Neural crest cell (in vitro differentiated cells): ENCODE data around the gene DNAH14. TPM values are rescaled to one million over a fixed set of nuclear protein-coding genes. Genes with fewer than 3 reads are reported as not detected.
"Not testable (repeated sequence)": the region's sequence is repeated elsewhere in the genome, so short reads cannot be mapped to it uniquely, and the experiment has no call there.

Source experiments
- DNase-seq: peaks from one replicate; pipeline ENCODE4 v3.0.0; 2021; ENCODE audit warnings: low read depth, mixed read lengths, low spot score
- H3K27ac Mint-ChIP-seq: one replicate; pipeline ENCODE4 v1.8.0; 2021; ENCODE audit warnings: mild to moderate bottlenecking, mixed read lengths; ENCODE audit not compliant: unreplicated experiment
- H3K27me3 Mint-ChIP-seq: 2 replicates; pipeline ENCODE4 v1.8.0; 2021; ENCODE audit warnings: low read depth, mild to moderate bottlenecking, mixed read lengths
- H3K36me3 Mint-ChIP-seq: 2 replicates; pipeline ENCODE4 v1.8.0; 2021; ENCODE audit warnings: low read depth, mild to moderate bottlenecking, mixed read lengths
- H3K4me1 Mint-ChIP-seq: 2 replicates; pipeline ENCODE4 v1.8.0; 2021; ENCODE audit warnings: mixed read lengths
- H3K4me3 Mint-ChIP-seq: one replicate; pipeline ENCODE4 v1.8.0; 2021; ENCODE audit warnings: mild to moderate bottlenecking, mixed read lengths
- H3K9me3 Mint-ChIP-seq: 2 replicates; pipeline ENCODE4 v1.8.0; 2021; ENCODE audit warnings: mixed read lengths
- CTCF ChIP-seq: fragments of 200-600 bp; sonication (generic); conservative IDR thresholded peaks from 2 replicates; pipeline ENCODE4 v1.5.0; 2021; ENCODE audit warnings: antibody characterized with exemption, mild to moderate bottlenecking
- total RNA-seq: library from RNA; stranded (reverse); gene quantifications from 2 replicates; pipeline ENCODE4 v1.2.1, GENCODE V29; 2021

DNAH14 gene
- total RNA-seq, 1 donor from 2014 or later, result 31.0 TPM

- Mint-ChIP-seq H3K9me3 (peaks cover 44% of the 10 kb centered on the region), H3K27me3 (no peaks in the 10 kb centered on the region), H3K27ac (no peak overlapping the region), H3K36me3 (peaks cover 58% of the 10 kb centered on the region), H3K4me1 (peaks cover 4% of the 10 kb centered on the region), H3K4me3 (no peak overlapping the region)
- TF ChIP-seq CTCF, result no peak
- DNase-seq, result no peak
These were observed 4.1 kb downstream of the DNAH14 start for GRCh38 chr1:224933584-224933983.

GRCh38 chr1:224938652-224939051 is 9.2 kb downstream of the DNAH14 start:
- Mint-ChIP-seq H3K9me3 (peaks cover 34% of the 10 kb centered on the region), H3K27ac (no peak overlapping the region), H3K27me3 (no peaks in the 10 kb centered on the region), H3K4me1 (no peaks in the 10 kb centered on the region), H3K4me3 (no peak overlapping the region), H3K36me3 (peaks cover 47% of the 10 kb centered on the region)
- no peak for DNase-seq
- no peak for TF ChIP-seq CTCF

- Mint-ChIP-seq H3K4me1 (no peaks in the 10 kb centered on the region), H3K27me3 (no peaks in the 10 kb centered on the region), H3K9me3 (peaks cover 30% of the 10 kb centered on the region)
These were observed 10.5 kb downstream of the DNAH14 start for GRCh38 chr1:224939844-224940425.

GRCh38 chr1:224940735-224941134 is 11.3 kb downstream of the DNAH14 start:
- not testable (repeated sequence) for H3K27me3 Mint-ChIP-seq
- H3K9me3 Mint-ChIP-seq, result peaks cover 29% of the 10 kb centered on the region

More at GRCh38 chr1:224939844-224940425, 10.5 kb downstream of the DNAH14 start:
- Mint-ChIP-seq H3K27ac (no peak overlapping the region), H3K36me3 (peaks cover 44% of the 10 kb centered on the region), H3K4me3 (no peak overlapping the region)
- DNase-seq, result no peak
- no peak for TF ChIP-seq CTCF

GRCh38 chr1:224945651-224946348 is 16.3 kb downstream of the DNAH14 start:
- not testable (repeated sequence) for H3K4me1 Mint-ChIP-seq, H3K4me3 Mint-ChIP-seq, H3K27ac Mint-ChIP-seq, H3K27me3 Mint-ChIP-seq, DNase-seq
- Mint-ChIP-seq H3K9me3 (peaks cover 13% of the 10 kb centered on the region), H3K36me3 (peaks cover 29% of the 10 kb centered on the region)

More at GRCh38 chr1:224940735-224941134, 11.3 kb downstream of the DNAH14 start:
- H3K27ac Mint-ChIP-seq, H3K4me1 Mint-ChIP-seq, DNase-seq, H3K4me3 Mint-ChIP-seq: not testable (repeated sequence)
- peaks cover 47% of the 10 kb centered on the region for H3K36me3 Mint-ChIP-seq

- not testable (repeated sequence) for H3K4me1 Mint-ChIP-seq, DNase-seq, H3K4me3 Mint-ChIP-seq, H3K27ac Mint-ChIP-seq, H3K27me3 Mint-ChIP-seq
- peaks cover 29% of the 10 kb centered on the region for H3K36me3 Mint-ChIP-seq
- peaks cover 13% of the 10 kb centered on the region for H3K9me3 Mint-ChIP-seq
These were observed 16.8 kb downstream of the DNAH14 start for GRCh38 chr1:224946349-224946691.

GRCh38 chr1:224957696-224958095 is 28.2 kb downstream of the DNAH14 start:
- no peak for TF ChIP-seq CTCF
- no peak for DNase-seq
- no peaks in the 10 kb centered on the region for H3K9me3 Mint-ChIP-seq
- H3K27ac Mint-ChIP-seq, result no peak overlapping the region
- no peaks in the 10 kb centered on the region for H3K27me3 Mint-ChIP-seq
- no peaks in the 10 kb centered on the region for H3K4me1 Mint-ChIP-seq
- H3K36me3 Mint-ChIP-seq, result peaks cover 5% of the 10 kb centered on the region
- no peak overlapping the region for H3K4me3 Mint-ChIP-seq
